CD14-positive monocyte (primary cell): ENCODE results near the gene ZBTB7C. TPM values are rescaled to one million over a fixed set of nuclear protein-coding genes. Genes with fewer than 3 reads are reported as not detected.

Source experiments
- DNase-seq, 3 donors: peaks; one replicate each; pipeline ENCODE4 v3.0.0-alpha.2; 2011 to 2022
- H2AFZ ChIP-seq: 2 replicates; pipeline ENCODE4 v1.6.0; 2012; ENCODE audit warnings: mild to moderate bottlenecking, low read depth, low read length, inconsistent platforms; ENCODE audit not compliant: insufficient read depth, poor library complexity, severe bottlenecking
- H3K27ac ChIP-seq, 2 donors: 1 replicate in 1 of 2; 2 replicates in 1 of 2; pipeline ENCODE4 v1.5.1; 2012 to 2013; ENCODE audit warnings: low read length in 2 of 2, control low read depth in 1 of 2, inconsistent platforms in 1 of 2, low read depth in 1 of 2, mild to moderate bottlenecking in 1 of 2
- H3K27me3 ChIP-seq, 2 donors: one replicate each; pipeline versions ENCODE4 v1.6.0 to v1.6.1; 2011 to 2013; ENCODE audit warnings: low read length in 2 of 2; ENCODE audit not compliant: control insufficient read depth in 2 of 2, insufficient read depth in 2 of 2
- H3K36me3 ChIP-seq, 2 donors: replicated peaks in 1 of 2; 1 replicate in 1 of 2; 2 replicates in 1 of 2; pipeline versions ENCODE4 v1.5.1 to v1.6.1; 2012 to 2013; ENCODE audit warnings: low read length in 2 of 2, control low read depth in 1 of 2, inconsistent platforms in 1 of 2, mild to moderate bottlenecking in 1 of 2; ENCODE audit not compliant: insufficient read depth in 2 of 2, control insufficient read depth in 1 of 2
- H3K4me1 ChIP-seq, 2 donors: 1 replicate in 1 of 2; 2 replicates in 1 of 2; pipeline versions ENCODE4 v1.5.1 to v1.6.1; 2012 to 2013; ENCODE audit warnings: low read length in 2 of 2, control low read depth in 1 of 2, inconsistent platforms in 1 of 2, mild to moderate bottlenecking in 1 of 2, moderate library complexity in 1 of 2; ENCODE audit not compliant: insufficient read depth in 2 of 2, control insufficient read depth in 1 of 2
- H3K4me2 ChIP-seq: replicated peaks from 2 replicates; pipeline ENCODE3; 2012; ENCODE audit warnings: low read length, moderate library complexity, mild to moderate bottlenecking; ENCODE audit not compliant: poor library complexity, severe bottlenecking; ENCODE audit errors: extremely low read depth
- H3K4me3 ChIP-seq, 3 experiments: fragments of 200-600 bp in 1 of 3; sonication (generic) in 1 of 3; replicated peaks in 1 of 3; 1 replicate in 2 of 3; 2 replicates in 1 of 3; pipeline ENCODE4 v1.5.1; 2011 to 2013; ENCODE audit warnings: low read length in 3 of 3, mild to moderate bottlenecking in 3 of 3, control low read depth in 2 of 3, low read depth in 2 of 3, inconsistent platforms in 1 of 3, moderate library complexity in 1 of 3
- H3K79me2 ChIP-seq: 2 replicates; pipeline ENCODE4 v1.6.0; 2012; ENCODE audit warnings: mild to moderate bottlenecking, control low read depth, inconsistent platforms, low read length, moderate library complexity; ENCODE audit not compliant: insufficient read depth
- H3K9ac ChIP-seq: 2 replicates; pipeline ENCODE4 v1.6.0; 2017; ENCODE audit warnings: low read length, mild to moderate bottlenecking; ENCODE audit not compliant: insufficient read depth, poor library complexity, severe bottlenecking
- H3K9me3 ChIP-seq, 2 donors: replicated peaks in 1 of 2; 1 replicate in 1 of 2; 2 replicates in 1 of 2; pipeline versions ENCODE4 v1.5.1 to v1.6.1; 2012 to 2013; ENCODE audit warnings: low read length in 2 of 2, control low read depth in 1 of 2; ENCODE audit not compliant: control insufficient read depth in 1 of 2, insufficient read depth in 1 of 2
- H4K20me1 ChIP-seq: 2 replicates; pipeline ENCODE4 v1.6.0; 2012; ENCODE audit warnings: mild to moderate bottlenecking, low read length, control low read depth, moderate library complexity; ENCODE audit not compliant: insufficient read depth
- H3K27ac Mint-ChIP-seq, 7 donors: one replicate each; pipeline ENCODE4 v1.8.0; 2020; ENCODE audit warnings: mild to moderate bottlenecking in 7 of 7, mixed read lengths in 7 of 7, moderate library complexity in 6 of 7, inconsistent platforms in 2 of 7
- H3K27me3 Mint-ChIP-seq, 3 donors: one replicate each; pipeline ENCODE4 v1.8.0; 2021 to 2022; ENCODE audit warnings: low read depth in 3 of 3, mild to moderate bottlenecking in 3 of 3, mixed read lengths in 3 of 3, moderate library complexity in 3 of 3, inconsistent platforms in 1 of 3
- H3K36me3 Mint-ChIP-seq, 2 donors: one replicate each; pipeline ENCODE4 v1.8.0; 2020; ENCODE audit warnings: mixed read lengths in 2 of 2, inconsistent platforms in 1 of 2, mild to moderate bottlenecking in 1 of 2
- H3K4me1 Mint-ChIP-seq: one replicate; pipeline ENCODE4 v1.8.0; 2020; ENCODE audit warnings: mild to moderate bottlenecking, mixed read lengths
- H3K4me3 Mint-ChIP-seq, 2 donors: one replicate each; pipeline ENCODE4 v1.8.0; 2020; ENCODE audit warnings: mild to moderate bottlenecking in 2 of 2, mixed read lengths in 2 of 2, moderate library complexity in 1 of 2
- H3K9me3 Mint-ChIP-seq, 7 donors: one replicate each; pipeline ENCODE4 v1.8.0; 2020 to 2022; ENCODE audit warnings: mixed read lengths in 7 of 7, mild to moderate bottlenecking in 6 of 7, moderate library complexity in 6 of 7, inconsistent platforms in 2 of 7
- WGBS: methylation state at CpG from one replicate; pipeline ENCODE4 v1.1.5; 2013; ENCODE audit warnings: missing lambda C conversion rate; ENCODE audit not compliant: insufficient coverage; 5-methylcytosine and 5-hydroxymethylcytosine counted together
- intact Hi-C, 2 donors: fragments of 100-400 bp; cut with micrococcal nuclease; formaldehyde crosslinking; loops; one replicate each; pipeline versions ENCODE4 v1.15.0 to v1.15.1; 2023
- polyA plus RNA-seq, 3 donors: library from polyadenylated mRNA; depleted of rRNA in 1 of 3; unstranded in 2 of 3; stranded (reverse) in 1 of 3; fragments of 300-500 nt in 2 of 3; fragments of >200 nt in 1 of 3; fragmentation: Illumina TruSeq in 2 of 3; gene quantifications; 1 replicate in 2 of 3; 2 replicates in 1 of 3; pipeline ENCODE4 v1.2.3, GENCODE V29; 2012 to 2021
- TF ChIP-seq, protein P1 (sequence below): fragments of 200-600 bp; IDR thresholded peaks from one replicate; pipeline ENCODE4 v1.8.0; 2022; ENCODE audit warnings: antibody characterized with exemption, mild to moderate bottlenecking

Gene ZBTB7C
- polyA plus RNA-seq, 3 donors, result 0.03 to 0.09 TPM; not detected in 1

DNA sequence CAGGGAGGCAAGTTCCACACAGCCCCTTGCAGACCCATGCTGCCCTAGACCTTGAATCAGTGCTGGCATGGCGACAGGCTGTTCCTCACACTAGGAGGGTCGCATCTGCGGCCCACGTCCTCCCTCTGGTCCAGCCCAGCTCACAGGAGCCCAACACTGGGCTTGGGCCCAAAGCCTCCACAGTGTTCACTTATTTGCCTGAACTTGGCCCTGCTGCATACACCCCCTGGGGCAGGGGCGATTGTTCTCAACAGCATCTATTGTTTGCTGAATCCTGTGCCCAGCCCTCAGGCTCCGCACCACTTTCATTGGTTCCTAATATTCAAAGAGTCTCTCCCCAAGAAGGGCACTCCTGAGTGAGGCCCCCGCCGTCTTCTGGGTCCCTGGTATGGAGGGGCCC lies 90.7 kb downstream of the ZBTB7C start:
- H3K4me3 ChIP-seq, result no peak overlapping the region
- Mint-ChIP-seq H3K4me3 (no peak overlapping the region), H3K36me3 (no peaks in the 10 kb centered on the region), H3K4me1 (peaks cover 2% of the 10 kb centered on the region), H3K27me3 (peaks cover 7 to 11% (median 8%) of the 10 kb centered on the region in 3 donors), H3K9me3 (peaks cover 0 to 1% (median 0%) of the 10 kb centered on the region in 7 donors), H3K27ac (no peak overlapping the region)
- H3K4me1 ChIP-seq, result no peaks in the 10 kb centered on the region
- intact Hi-C loops, result no loop called here
- no peak overlapping the region for H3K9ac ChIP-seq
- no peaks in the 10 kb centered on the region for H3K36me3 ChIP-seq
- H3K9me3 ChIP-seq, result no peaks in the 10 kb centered on the region
- no peaks in the 10 kb centered on the region for H4K20me1 ChIP-seq
- no peak for DNase-seq
- H3K27ac ChIP-seq, result no peak overlapping the region
- no peaks in the 10 kb centered on the region for H3K79me2 ChIP-seq
- TF ChIP-seq, protein P1, sequence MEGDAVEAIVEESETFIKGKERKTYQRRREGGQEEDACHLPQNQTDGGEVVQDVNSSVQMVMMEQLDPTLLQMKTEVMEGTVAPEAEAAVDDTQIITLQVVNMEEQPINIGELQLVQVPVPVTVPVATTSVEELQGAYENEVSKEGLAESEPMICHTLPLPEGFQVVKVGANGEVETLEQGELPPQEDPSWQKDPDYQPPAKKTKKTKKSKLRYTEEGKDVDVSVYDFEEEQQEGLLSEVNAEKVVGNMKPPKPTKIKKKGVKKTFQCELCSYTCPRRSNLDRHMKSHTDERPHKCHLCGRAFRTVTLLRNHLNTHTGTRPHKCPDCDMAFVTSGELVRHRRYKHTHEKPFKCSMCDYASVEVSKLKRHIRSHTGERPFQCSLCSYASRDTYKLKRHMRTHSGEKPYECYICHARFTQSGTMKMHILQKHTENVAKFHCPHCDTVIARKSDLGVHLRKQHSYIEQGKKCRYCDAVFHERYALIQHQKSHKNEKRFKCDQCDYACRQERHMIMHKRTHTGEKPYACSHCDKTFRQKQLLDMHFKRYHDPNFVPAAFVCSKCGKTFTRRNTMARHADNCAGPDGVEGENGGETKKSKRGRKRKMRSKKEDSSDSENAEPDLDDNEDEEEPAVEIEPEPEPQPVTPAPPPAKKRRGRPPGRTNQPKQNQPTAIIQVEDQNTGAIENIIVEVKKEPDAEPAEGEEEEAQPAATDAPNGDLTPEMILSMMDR, result no peak
- H2AFZ ChIP-seq, result no peak overlapping the region
- no peaks in the 10 kb centered on the region for H3K27me3 ChIP-seq
- WGBS, result 95% methylated on average over 7 of the region's 8 CpGs
- no peak overlapping the region for H3K4me2 ChIP-seq

DNA sequence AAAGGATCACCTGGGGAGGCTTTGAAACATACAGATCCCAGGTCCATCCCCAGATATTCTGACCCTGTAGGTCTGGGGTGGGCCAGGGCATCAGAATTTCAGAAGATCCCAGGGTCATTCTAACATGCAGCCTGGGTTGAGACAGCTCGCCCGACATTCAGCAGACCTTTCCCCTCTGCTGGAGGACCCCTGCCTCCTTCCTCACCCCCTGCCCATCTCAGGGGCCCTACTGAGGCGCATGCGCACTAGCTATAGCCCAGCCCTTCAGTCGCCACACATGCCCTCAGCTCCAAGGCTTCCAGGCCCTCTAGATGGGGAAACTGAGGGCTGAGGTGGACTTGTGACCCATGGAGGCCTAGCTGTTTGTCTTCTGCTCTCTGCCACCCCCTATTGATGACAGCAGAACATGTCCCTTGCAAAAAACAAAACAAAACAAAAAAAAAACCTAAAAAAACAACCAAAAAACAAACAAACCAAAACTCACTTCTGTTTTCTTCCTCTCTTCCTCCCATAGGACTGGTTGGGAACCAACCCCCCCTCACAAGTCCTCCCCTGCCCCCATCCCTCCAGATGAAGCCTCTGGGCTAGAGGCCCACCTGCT lies 91.3 kb downstream of the ZBTB7C start:
- H3K36me3 Mint-ChIP-seq, result no peaks in the 10 kb centered on the region
- Histone ChIP-seq H3K79me2 (no peaks in the 10 kb centered on the region), H3K4me1 (no peaks in the 10 kb centered on the region), H3K9me3 (no peaks in the 10 kb centered on the region), H3K27me3 (no peaks in the 10 kb centered on the region), H3K27ac (no peak overlapping the region), H4K20me1 (no peaks in the 10 kb centered on the region), H3K9ac (no peak overlapping the region), H3K4me3 (no peak overlapping the region), H2AFZ (no peak overlapping the region), H3K4me2 (no peak overlapping the region), H3K36me3 (no peaks in the 10 kb centered on the region)
- intact Hi-C loops, result no loop called here
- DNase-seq, result no peak
- H3K27ac Mint-ChIP-seq, result no peak overlapping the region
- H3K4me3 Mint-ChIP-seq, result no peak overlapping the region
- H3K9me3 Mint-ChIP-seq, result peaks cover 0 to 1% (median 0%) of the 10 kb centered on the region in 7 donors
- WGBS, result 85% methylated on average over 4 of the region's 5 CpGs
- peaks cover 7 to 11% (median 8%) of the 10 kb centered on the region in 3 donors for H3K27me3 Mint-ChIP-seq
- TF ChIP-seq, protein P1, result no peak
- peaks cover 2% of the 10 kb centered on the region for H3K4me1 Mint-ChIP-seq
